ENCODE results near the gene CDH13. TPM values are rescaled to one million over a fixed set of nuclear protein-coding genes. Genes with fewer than 3 reads are reported as not detected.
A peak's percentile ranks its signal among the peaks of the same experiment; 100 is the strongest.

CDH13 gene
- total RNA-seq, 1 donor, result 102 TPM

DNA sequence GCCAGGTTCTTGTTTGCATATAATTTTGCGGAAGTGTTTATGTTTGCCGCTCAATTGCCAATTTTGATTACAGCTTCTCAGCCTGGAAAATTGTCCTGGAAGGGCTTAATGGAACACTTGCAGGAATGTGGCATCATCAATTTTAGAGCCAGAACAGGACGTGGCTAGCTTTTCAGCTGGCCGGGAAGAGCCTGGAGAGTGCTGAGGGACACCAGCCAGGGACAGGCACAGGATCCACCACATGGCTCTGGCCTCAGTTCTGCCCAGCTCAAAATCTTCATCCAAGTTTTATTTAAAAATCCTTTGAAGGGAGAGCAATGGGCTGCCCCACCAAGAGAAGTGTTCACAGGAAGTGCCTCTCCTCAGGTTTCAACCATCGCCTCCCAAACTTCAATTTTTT, 893.8 kb downstream of the CDH13 start:
- peaks cover 5% of the 10 kb centered on the region for H3K9me3 ChIP-seq (ENCODE audit: low read depth, low read length)
- no peak overlapping the region for H3K4me2 ChIP-seq (ENCODE audit: insufficient read depth, low read length)
- no peak overlapping the region for H2AFZ ChIP-seq (ENCODE audit: low read length)
- no peak for DNase-seq (ENCODE audit: insufficient read length, low spot score, missing footprints)
- no peaks in the 10 kb centered on the region for H3K27me3 ChIP-seq (ENCODE audit: insufficient read depth, low read length)
- H4K20me1 ChIP-seq (ENCODE audit: insufficient read depth, low read length), result no peaks in the 10 kb centered on the region
- H3K27ac ChIP-seq (ENCODE audit: low read depth, low read length), result no peak overlapping the region
- H3K36me3 ChIP-seq (ENCODE audit: insufficient read depth, low read length), result no peaks in the 10 kb centered on the region
- no peak overlapping the region for H3K4me3 ChIP-seq (ENCODE audit: insufficient read depth, low read length)
- TF ChIP-seq, protein P1, sequence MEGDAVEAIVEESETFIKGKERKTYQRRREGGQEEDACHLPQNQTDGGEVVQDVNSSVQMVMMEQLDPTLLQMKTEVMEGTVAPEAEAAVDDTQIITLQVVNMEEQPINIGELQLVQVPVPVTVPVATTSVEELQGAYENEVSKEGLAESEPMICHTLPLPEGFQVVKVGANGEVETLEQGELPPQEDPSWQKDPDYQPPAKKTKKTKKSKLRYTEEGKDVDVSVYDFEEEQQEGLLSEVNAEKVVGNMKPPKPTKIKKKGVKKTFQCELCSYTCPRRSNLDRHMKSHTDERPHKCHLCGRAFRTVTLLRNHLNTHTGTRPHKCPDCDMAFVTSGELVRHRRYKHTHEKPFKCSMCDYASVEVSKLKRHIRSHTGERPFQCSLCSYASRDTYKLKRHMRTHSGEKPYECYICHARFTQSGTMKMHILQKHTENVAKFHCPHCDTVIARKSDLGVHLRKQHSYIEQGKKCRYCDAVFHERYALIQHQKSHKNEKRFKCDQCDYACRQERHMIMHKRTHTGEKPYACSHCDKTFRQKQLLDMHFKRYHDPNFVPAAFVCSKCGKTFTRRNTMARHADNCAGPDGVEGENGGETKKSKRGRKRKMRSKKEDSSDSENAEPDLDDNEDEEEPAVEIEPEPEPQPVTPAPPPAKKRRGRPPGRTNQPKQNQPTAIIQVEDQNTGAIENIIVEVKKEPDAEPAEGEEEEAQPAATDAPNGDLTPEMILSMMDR (IDR thresholded peaks at IDR 0.05; ENCODE audit: extremely low read depth, low read depth, low read length), result no peak
- H3K4me1 ChIP-seq (ENCODE audit: insufficient read depth, low read length), result no peaks in the 10 kb centered on the region
- H3K79me2 ChIP-seq (ENCODE audit: insufficient read depth, low read length), result no peaks in the 10 kb centered on the region

DNA sequence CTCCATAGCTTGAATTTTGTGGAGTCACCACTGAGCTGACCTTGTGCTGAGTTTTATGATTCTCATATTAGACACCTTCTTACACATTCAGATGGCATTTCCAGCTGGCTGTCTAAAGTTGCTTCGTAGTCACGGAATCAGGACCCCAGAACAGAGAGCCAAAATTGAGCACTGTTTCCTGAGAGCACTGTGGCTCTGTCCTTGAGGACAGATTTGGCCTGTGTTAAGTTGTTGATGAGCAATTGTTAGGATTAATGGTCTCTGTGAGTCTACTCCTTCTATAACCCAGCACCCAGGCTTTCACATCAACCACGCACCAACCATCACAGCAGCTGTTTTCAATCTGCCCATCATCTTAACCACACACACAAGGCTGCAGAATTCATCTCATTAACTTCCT, 903.5 kb downstream of the CDH13 start:
- Histone ChIP-seq H3K27ac (ENCODE audit: low read depth, low read length) (peak overlapping the region; percentile 64), H3K4me2 (ENCODE audit: insufficient read depth, low read length) (no peak overlapping the region), H3K79me2 (ENCODE audit: insufficient read depth, low read length) (no peaks in the 10 kb centered on the region), H2AFZ (ENCODE audit: low read length) (peak overlapping the region; percentile 30), H3K27me3 (ENCODE audit: insufficient read depth, low read length) (no peaks in the 10 kb centered on the region), H3K4me1 (ENCODE audit: insufficient read depth, low read length) (peaks cover 22% of the 10 kb centered on the region), H3K36me3 (ENCODE audit: insufficient read depth, low read length) (no peaks in the 10 kb centered on the region), H3K9me3 (ENCODE audit: low read depth, low read length) (no peaks in the 10 kb centered on the region), H4K20me1 (ENCODE audit: insufficient read depth, low read length) (no peaks in the 10 kb centered on the region), H3K4me3 (ENCODE audit: insufficient read depth, low read length) (no peak overlapping the region)
- TF ChIP-seq, protein P1 (IDR thresholded peaks at IDR 0.05; ENCODE audit: extremely low read depth, low read depth, low read length), result no peak
- no peak for DNase-seq (ENCODE audit: insufficient read length, low spot score, missing footprints)

DNA sequence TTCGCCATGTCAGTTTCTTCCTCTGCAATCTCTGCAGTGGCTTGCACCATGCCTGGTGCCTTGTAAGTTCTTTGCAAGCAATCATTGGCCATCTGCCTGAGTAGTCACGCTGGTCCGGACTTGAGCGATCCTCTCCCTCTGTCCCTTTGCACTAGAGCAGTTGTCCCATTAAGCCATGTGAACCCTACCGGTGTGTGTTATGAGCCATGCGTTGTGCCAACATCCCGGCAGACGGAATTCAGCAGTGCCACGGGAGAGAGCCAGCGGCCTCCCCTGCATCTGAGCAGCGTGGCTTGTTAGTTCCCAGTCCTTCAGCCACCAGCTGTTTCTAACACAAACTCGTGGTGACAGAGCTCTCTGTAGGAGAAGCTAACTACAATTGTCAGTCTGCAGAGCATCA, 905.9 kb downstream of the CDH13 start:
- Histone ChIP-seq H3K9me3 (ENCODE audit: low read depth, low read length) (no peaks in the 10 kb centered on the region), H3K4me3 (ENCODE audit: insufficient read depth, low read length) (no peak overlapping the region), H3K36me3 (ENCODE audit: insufficient read depth, low read length) (no peaks in the 10 kb centered on the region), H2AFZ (ENCODE audit: low read length) (peak overlapping the region; percentile 16), H3K4me1 (ENCODE audit: insufficient read depth, low read length) (peaks cover 22% of the 10 kb centered on the region), H3K27me3 (ENCODE audit: insufficient read depth, low read length) (no peaks in the 10 kb centered on the region), H3K27ac (ENCODE audit: low read depth, low read length) (peak overlapping the region; percentile 4), H3K4me2 (ENCODE audit: insufficient read depth, low read length) (peak overlapping the region; percentile 19), H3K79me2 (ENCODE audit: insufficient read depth, low read length) (no peaks in the 10 kb centered on the region), H4K20me1 (ENCODE audit: insufficient read depth, low read length) (no peaks in the 10 kb centered on the region)
- DNase-seq (ENCODE audit: insufficient read length, low spot score, missing footprints), result no peak
- TF ChIP-seq, protein P1 (IDR thresholded peaks at IDR 0.05; ENCODE audit: extremely low read depth, low read depth, low read length), result no peak

DNA sequence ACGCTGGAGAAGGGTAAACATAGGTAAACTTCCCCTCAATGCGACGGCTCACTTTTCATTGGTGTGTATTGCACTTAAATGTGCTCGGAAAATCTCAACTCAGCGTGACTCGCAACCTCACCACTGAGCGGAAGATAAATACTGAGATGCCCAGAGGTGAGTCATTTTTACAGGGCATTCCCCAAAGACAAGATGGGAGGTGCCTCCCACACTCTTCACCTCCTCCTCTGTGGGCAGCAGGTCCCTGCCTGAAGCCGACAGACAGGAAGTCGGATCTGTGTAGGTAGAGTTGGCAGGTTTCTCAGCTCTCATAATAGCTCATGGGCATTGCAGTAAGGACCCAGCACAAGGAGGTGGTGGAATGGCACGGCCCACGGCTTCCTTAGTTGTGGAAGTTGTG, 906.4 kb downstream of the CDH13 start:
- Histone ChIP-seq H3K4me3 (ENCODE audit: insufficient read depth, low read length) (no peak overlapping the region), H3K79me2 (ENCODE audit: insufficient read depth, low read length) (no peaks in the 10 kb centered on the region), H3K27ac (ENCODE audit: low read depth, low read length) (peak overlapping the region; percentile 4), H3K4me2 (ENCODE audit: insufficient read depth, low read length) (peak overlapping the region; percentile 19), H3K27me3 (ENCODE audit: insufficient read depth, low read length) (no peaks in the 10 kb centered on the region), H2AFZ (ENCODE audit: low read length) (peak overlapping the region; percentile 34), H3K4me1 (ENCODE audit: insufficient read depth, low read length) (peaks cover 22% of the 10 kb centered on the region), H4K20me1 (ENCODE audit: insufficient read depth, low read length) (no peaks in the 10 kb centered on the region), H3K9me3 (ENCODE audit: low read depth, low read length) (no peaks in the 10 kb centered on the region), H3K36me3 (ENCODE audit: insufficient read depth, low read length) (no peaks in the 10 kb centered on the region)
- DNase-seq (ENCODE audit: insufficient read length, low spot score, missing footprints), result peak; percentile 29
- TF ChIP-seq, protein P1 (IDR thresholded peaks at IDR 0.05; ENCODE audit: extremely low read depth, low read depth, low read length), result no peak
